Erythroblast (primary cell): Measurements from ENCODE around the gene CDC42EP4.

Experiments
- GATA1 ChIP-seq: IDR thresholded peaks from 2 replicates; pipeline ENCODE4 v1.6.1; 2011; ENCODE audit warnings: low read depth, mild to moderate bottlenecking, control low read depth, low read length, moderate library complexity
- POLR2A ChIP-seq: IDR thresholded peaks from 2 replicates; pipeline ENCODE4 v1.6.1; 2011; ENCODE audit warnings: mild to moderate bottlenecking, low read length

DNA sequence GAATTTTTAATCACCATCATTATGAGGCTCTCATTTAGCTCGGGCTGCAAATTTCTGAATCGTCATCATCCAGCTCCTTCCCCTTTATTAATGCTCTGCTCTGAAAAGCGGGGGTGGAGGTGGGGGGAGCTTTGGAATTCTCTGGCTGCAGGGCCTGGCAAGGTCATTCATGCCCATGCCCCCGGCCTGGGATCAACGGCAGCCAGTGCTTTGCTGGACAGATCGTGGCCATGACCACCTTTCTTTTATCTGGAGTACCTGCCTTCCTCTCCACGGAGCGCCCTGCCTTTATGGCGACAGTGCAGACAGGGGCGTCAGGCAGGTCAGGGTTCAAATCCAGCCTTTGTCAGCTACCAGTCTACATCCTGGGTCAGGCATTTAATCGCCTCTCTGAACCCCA lies 45.0 kb downstream of the CDC42EP4 start:
- no peak for TF ChIP-seq POLR2A
- no peak for TF ChIP-seq GATA1
